ENCODE data around the gene PRKD1.

The PRKD1 gene

GRCh38 chr14:29836395-29836794, 91.3 kb downstream of the PRKD1 start:
- peak; percentile 14 for DNase-seq

- no peak for DNase-seq
Observed at GRCh38 chr14:29832042-29832441, 95.6 kb downstream of the PRKD1 start.

- no peak for DNase-seq
Observed at GRCh38 chr14:29829851-29830250, 97.8 kb downstream of the PRKD1 start.

DNA sequence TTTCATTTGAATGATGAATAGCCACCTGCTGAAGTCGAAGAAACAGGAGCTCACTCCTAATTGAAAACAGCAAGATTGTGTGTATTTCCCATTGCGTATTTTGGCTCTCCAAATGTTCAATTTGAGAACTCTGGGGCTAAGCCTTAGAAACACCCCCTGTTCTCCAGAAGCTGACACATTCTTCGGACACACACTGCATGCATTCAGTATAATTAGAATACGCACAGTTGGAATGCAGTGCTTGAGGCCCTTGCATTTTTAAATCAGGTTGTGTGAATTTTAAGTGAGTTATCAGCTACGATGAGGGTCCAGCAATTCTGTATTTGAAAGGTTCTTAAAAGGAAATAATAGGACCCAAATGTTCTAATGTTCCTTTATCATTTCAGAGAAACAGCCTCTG, 103.8 kb downstream of the PRKD1 start:
- DNase-seq, result no peak

- no peak for DNase-seq
Observed at GRCh38 chr14:29822430-29822709, 105.3 kb downstream of the PRKD1 start.

- DNase-seq, result no peak
Observed at GRCh38 chr14:29821661-29822429, 105.8 kb downstream of the PRKD1 start.

DNA sequence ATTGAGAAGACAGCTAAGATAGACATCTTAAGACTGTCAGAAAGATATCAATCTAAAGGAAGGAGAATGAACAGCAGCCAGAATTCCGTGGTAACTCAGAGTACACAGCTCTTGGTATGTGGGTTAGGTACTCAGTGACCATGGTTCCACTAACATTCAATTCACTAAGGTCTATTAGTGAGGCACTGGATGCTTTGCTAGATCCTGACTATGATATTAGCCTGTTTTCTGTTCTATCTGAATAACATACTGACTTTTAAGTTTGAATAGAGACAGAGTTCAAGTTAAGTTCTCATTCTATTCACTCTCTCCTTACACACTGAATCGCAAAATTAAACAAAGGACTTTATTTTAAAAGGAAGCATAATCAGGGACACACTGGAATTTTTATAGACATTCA, 106.4 kb downstream of the PRKD1 start:
- DNase-seq, result no peak

- DNase-seq, result no peak
Observed at GRCh38 chr14:29820785-29821184, 106.9 kb downstream of the PRKD1 start.

GRCh38 chr14:29817767-29818405, 109.8 kb downstream of the PRKD1 start:
- no peak for DNase-seq

DNA sequence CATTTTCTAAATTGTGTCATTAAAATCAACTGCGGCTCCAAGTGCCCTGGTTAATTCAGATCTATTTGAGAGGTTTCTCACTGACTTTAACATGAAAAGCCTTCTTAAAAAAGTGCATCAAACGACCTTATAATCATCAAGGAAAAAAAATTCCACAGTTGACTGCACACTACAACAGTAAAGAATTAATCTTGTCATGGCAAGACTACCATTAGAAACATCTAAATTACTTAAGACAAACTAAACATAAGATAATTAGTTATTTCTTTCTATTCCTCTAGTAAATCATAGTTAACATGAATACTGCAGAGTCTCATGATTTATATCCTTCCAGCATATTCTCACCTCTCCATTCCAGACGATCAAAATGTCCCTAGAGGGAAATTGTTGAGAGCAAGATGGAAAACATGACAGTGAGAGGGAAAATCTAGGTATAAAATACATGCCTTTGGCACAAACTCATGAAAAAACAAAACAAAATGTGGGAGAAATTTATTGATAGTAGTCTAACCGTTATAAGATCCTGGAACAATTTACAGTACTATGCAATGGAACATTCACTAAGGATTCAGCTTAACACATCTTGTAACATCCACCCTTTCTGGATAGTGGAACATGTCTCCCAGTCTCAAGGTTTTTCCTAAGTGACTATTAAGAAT, 112.5 kb downstream of the PRKD1 start:
- no peak for DNase-seq

- DNase-seq, result no peak
Observed at GRCh38 chr14:29814156-29815015, 113.3 kb downstream of the PRKD1 start.

- no peak for DNase-seq
Observed at GRCh38 chr14:29810682-29811081, 117.0 kb downstream of the PRKD1 start.

GRCh38 chr14:29810064-29810463, 117.6 kb downstream of the PRKD1 start:
- no peak for DNase-seq

GRCh38 chr14:29806124-29806517, 121.5 kb downstream of the PRKD1 start:
- no peak for DNase-seq

- peak; percentile 72 for DNase-seq
Observed at GRCh38 chr14:29805415-29806123, 122.1 kb downstream of the PRKD1 start.

DNA sequence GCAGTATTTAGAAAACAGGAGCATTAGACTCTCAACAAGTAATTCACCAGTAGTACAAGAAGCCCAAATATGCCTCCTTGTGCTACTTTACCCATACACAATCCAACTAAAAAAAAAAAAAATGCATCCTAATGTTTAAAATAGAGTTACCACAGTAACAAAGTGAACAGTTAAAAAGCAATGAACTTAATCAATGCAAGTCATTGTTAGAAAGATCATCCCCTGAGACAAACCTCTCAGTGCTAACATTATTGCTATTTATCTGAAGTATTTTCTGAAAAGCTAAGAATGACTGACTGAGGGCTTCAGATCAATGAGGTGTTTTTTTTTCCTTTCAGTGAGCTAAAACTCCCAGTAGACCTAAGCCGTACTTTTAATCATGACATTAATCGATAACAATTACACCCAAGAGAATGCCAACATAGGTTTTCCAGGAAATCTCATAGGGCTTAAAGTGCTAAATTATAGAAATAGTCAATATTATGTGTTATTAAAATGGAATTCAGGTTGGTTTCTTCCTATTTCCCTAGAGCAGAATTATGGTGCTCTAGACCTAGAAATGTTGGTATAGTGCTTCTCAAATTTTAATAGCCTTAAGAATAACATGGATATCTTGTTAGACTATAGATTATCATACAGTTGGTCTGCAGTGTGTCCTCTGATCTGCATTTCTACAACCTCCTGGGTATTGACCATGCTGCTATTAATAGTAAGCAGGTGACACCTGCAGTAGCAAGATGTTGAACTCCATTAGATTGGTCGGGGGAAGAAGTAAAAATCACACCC, 123.0 kb downstream of the PRKD1 start:
- no peak for DNase-seq

DNA sequence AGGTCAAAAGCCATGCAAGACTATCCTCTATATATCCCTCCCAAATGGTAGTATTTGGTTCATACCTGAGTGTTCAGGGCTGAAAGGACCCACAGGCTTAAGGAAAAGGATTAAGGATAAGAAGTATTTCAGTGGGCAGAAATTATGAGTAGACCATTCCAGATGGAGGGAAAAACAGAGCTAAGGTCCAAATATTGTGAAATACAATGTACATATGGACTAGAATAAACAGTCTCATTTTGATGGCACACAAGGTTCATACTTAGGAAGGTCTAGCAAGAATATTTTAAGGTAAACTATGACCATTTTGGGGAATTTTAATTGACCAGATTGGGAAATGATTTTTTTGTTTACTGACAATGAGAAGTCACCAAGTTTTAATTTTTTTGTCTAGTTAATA, 124.6 kb downstream of the PRKD1 start:
- no peak for DNase-seq

DNA sequence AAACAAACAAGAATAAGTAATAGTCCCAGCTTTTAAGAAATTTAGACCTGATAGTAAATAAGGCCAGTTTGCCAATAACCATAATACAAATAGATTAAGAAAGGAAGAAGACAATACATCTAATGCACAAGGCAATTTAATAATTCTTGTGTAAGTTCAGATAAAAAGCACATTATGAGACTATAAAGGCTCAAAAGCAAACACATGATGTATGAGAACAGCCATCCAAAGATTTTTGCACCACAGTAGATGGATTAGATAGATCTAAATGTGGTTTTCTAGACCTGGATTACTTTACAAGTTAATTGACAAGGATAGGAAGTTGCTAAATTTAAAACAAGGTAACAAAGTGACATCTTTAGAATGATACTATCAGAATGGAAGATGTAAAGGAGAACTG, 125.4 kb downstream of the PRKD1 start:
- DNase-seq, result no peak

DNA sequence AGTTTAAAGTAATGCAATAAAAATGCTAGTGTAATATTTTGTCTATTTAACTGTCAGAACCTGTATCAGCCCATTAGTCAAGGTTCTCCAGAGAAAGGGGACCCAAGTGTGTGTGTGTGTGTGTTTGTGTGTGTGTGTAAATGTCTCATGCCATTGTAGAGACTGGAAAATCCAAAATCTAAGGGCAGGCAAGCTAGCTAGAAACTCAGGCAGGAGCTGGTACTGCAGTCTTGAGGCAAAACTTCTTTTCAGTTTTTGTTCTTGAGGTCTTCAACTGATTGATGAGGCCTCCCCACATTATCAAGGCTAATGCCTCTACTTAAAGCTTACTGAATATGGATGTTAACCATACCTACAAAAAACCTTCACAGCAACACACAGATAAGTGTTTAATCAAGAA, 126.7 kb downstream of the PRKD1 start:
- no peak for DNase-seq

GRCh38 chr14:29799464-29800095, 128.1 kb downstream of the PRKD1 start:
- DNase-seq, result no peak

- no peak for DNase-seq
Observed at GRCh38 chr14:29798811-29799210, 128.8 kb downstream of the PRKD1 start.
